B cell (primary cell): Measurements from ENCODE around the gene KCNJ14.

Experiments used
- CTCF ChIP-seq: fragments of 200-600 bp; IDR thresholded peaks from one replicate; pipeline ENCODE4 v1.8.0; 2022; ENCODE audit warnings: antibody characterized with exemption, mild to moderate bottlenecking
- EZH2 ChIP-seq: IDR thresholded peaks from 2 replicates; pipeline ENCODE4 v1.6.1; 2012; ENCODE audit warnings: borderline replicate concordance, low read depth, mild to moderate bottlenecking, moderate library complexity, low read length; ENCODE audit not compliant: insufficient read depth, poor library complexity, severe bottlenecking

GRCh38 chr19:48507911-48508439 is 52.6 kb downstream of the KCNJ14 start:
- no peak for TF ChIP-seq CTCF
- TF ChIP-seq EZH2 = no peak
